Stimulated activated CD8-positive, alpha-beta memory T cell treated with anti-CD3 and anti-CD28 coated beads, Interleukin-15, amount 100 ng/mL, for 24 hours (primary cell): ENCODE data around the gene SLC22A1.
"Not testable (repeated sequence)": the region's sequence is repeated elsewhere in the genome, so short reads cannot be mapped to it uniquely, and the experiment has no call there.

Source experiments
- DNase-seq: peaks from one replicate; pipeline ENCODE4 v3.0.0-alpha.2; 2020; ENCODE audit warnings: low read depth

SLC22A1 gene

GRCh38 chr6:160093946-160094345 lies 27.7 kb upstream of the SLC22A1 start:
- DNase-seq = no peak

- no peak for DNase-seq
These were observed 26.3 kb upstream of the SLC22A1 start for GRCh38 chr6:160095146-160095845.

- no peak for DNase-seq
These were observed 20.1 kb upstream of the SLC22A1 start for GRCh38 chr6:160101277-160102205.

- no peak for DNase-seq
These were observed 19.2 kb upstream of the SLC22A1 start for GRCh38 chr6:160102399-160102798.

GRCh38 chr6:160102956-160103824 lies 18.4 kb upstream of the SLC22A1 start:
- DNase-seq = no peak

- no peak for DNase-seq
These were observed 17.9 kb upstream of the SLC22A1 start for GRCh38 chr6:160103825-160104100.

- no peak for DNase-seq
These were observed 16.6 kb upstream of the SLC22A1 start for GRCh38 chr6:160104821-160105517.

- no peak for DNase-seq
These were observed 15.6 kb upstream of the SLC22A1 start for GRCh38 chr6:160106010-160106409.

GRCh38 chr6:160106701-160107100 lies 14.9 kb upstream of the SLC22A1 start:
- no peak for DNase-seq

GRCh38 chr6:160108077-160108476 lies 13.5 kb upstream of the SLC22A1 start:
- no peak for DNase-seq

GRCh38 chr6:160110586-160111123 lies 11.0 kb upstream of the SLC22A1 start:
- no peak for DNase-seq

- no peak for DNase-seq
These were observed 9.8 kb upstream of the SLC22A1 start for GRCh38 chr6:160111806-160112205.

GRCh38 chr6:160112628-160113299 lies 8.9 kb upstream of the SLC22A1 start:
- DNase-seq = no peak

- not testable (repeated sequence) for DNase-seq
These were observed 7.1 kb upstream of the SLC22A1 start for GRCh38 chr6:160114536-160114935.

- no peak for DNase-seq
These were observed 6.2 kb upstream of the SLC22A1 start for GRCh38 chr6:160115421-160115820.

- DNase-seq = no peak
These were observed 5.2 kb upstream of the SLC22A1 start for GRCh38 chr6:160116411-160116810.

GRCh38 chr6:160117137-160117536 lies 4.5 kb upstream of the SLC22A1 start:
- no peak for DNase-seq

GRCh38 chr6:160118620-160119229 lies 2.9 kb upstream of the SLC22A1 start:
- no peak for DNase-seq

- DNase-seq = no peak
These were observed 1.5 kb upstream of the SLC22A1 start for GRCh38 chr6:160120087-160120486.

GRCh38 chr6:160121981-160122380 lies 366 bp downstream of the SLC22A1 start:
- DNase-seq = no peak

GRCh38 chr6:160122744-160123143 lies 1.1 kb downstream of the SLC22A1 start:
- no peak for DNase-seq
